GM19463 (cell line): ENCODE results near the gene KLHL30.
"Not testable (repeated sequence)": the region's sequence is repeated elsewhere in the genome, so short reads cannot be mapped to it uniquely, and the experiment has no call there.

Source experiments
- ATAC-seq: cut with Tn5 transposase; IDR thresholded peaks from one replicate; pipeline ENCODE4 v1.9.1; 2021; ENCODE audit warnings: mild to moderate bottlenecking, moderate library complexity; ENCODE audit not compliant: unreplicated experiment

The KLHL30 gene

GRCh38 chr2:238160206-238161129 lies 22.0 kb downstream of the KLHL30 start:
- ATAC-seq, result no peak

- ATAC-seq, result no peak
These were observed 23.0 kb downstream of the KLHL30 start for GRCh38 chr2:238161291-238162051.

- no peak for ATAC-seq
These were observed 23.9 kb downstream of the KLHL30 start for GRCh38 chr2:238162251-238162845.

- no peak for ATAC-seq
These were observed 24.5 kb downstream of the KLHL30 start for GRCh38 chr2:238162846-238163441.

- ATAC-seq, result no peak
These were observed 25.2 kb downstream of the KLHL30 start for GRCh38 chr2:238163481-238164198.

GRCh38 chr2:238164906-238165287 lies 26.4 kb downstream of the KLHL30 start:
- ATAC-seq, result no peak

- ATAC-seq, result no peak
These were observed 26.9 kb downstream of the KLHL30 start for GRCh38 chr2:238165288-238165921.

- no peak for ATAC-seq
These were observed 28.2 kb downstream of the KLHL30 start for GRCh38 chr2:238166391-238167343.

GRCh38 chr2:238167344-238167715 lies 28.9 kb downstream of the KLHL30 start:
- no peak for ATAC-seq

- no peak for ATAC-seq
These were observed 29.3 kb downstream of the KLHL30 start for GRCh38 chr2:238167761-238168160.

GRCh38 chr2:238168196-238169047 lies 30.0 kb downstream of the KLHL30 start:
- ATAC-seq, result no peak

- no peak for ATAC-seq
These were observed 30.7 kb downstream of the KLHL30 start for GRCh38 chr2:238169048-238169707.

- ATAC-seq, result no peak
These were observed 31.3 kb downstream of the KLHL30 start for GRCh38 chr2:238169708-238170251.

GRCh38 chr2:238170386-238171071 lies 32.1 kb downstream of the KLHL30 start:
- no peak for ATAC-seq

GRCh38 chr2:238171072-238171431 lies 32.6 kb downstream of the KLHL30 start:
- not testable (repeated sequence) for ATAC-seq

GRCh38 chr2:238171575-238172187 lies 33.2 kb downstream of the KLHL30 start:
- no peak for ATAC-seq
